Left lung (tissue), 10 donors: ENCODE data around the gene CAMTA1. TPM values are rescaled to one million over a fixed set of nuclear protein-coding genes. Genes with fewer than 3 reads are reported as not detected.

ENCODE experiments used
- ATAC-seq: fragments of 200-7000 bp; cut with Tn5 transposase; one replicate; pipeline ENCODE4 v1.9.1; 2020; ENCODE audit warnings: moderate library complexity
- DNase-seq, 4 donors: peaks; one replicate each; pipeline ENCODE4 v3.0.0-alpha.2; 2013 to 2020
- H3K27ac ChIP-seq, 2 donors: fragments of 200-600 bp; sonication (generic) in 1 of 2; one replicate each; pipeline versions ENCODE4 v1.5.0 to v1.8.0; 2020 to 2021
- H3K27me3 ChIP-seq, 2 donors: fragments of 200-600 bp; sonication (generic) in 1 of 2; one replicate each; pipeline versions ENCODE4 v1.5.0 to v1.8.0; 2020 to 2021
- H3K36me3 ChIP-seq, 2 donors: fragments of 200-600 bp; sonication (generic) in 1 of 2; one replicate each; pipeline versions ENCODE4 v1.5.0 to v1.8.0; 2020 to 2021
- H3K4me1 ChIP-seq, 2 donors: fragments of 200-600 bp; one replicate each; pipeline ENCODE4 v1.8.0; 2021
- H3K4me3 ChIP-seq, 2 donors: fragments of 200-600 bp; sonication (generic) in 1 of 2; one replicate each; pipeline versions ENCODE4 v1.5.0 to v1.8.0; 2020 to 2021; ENCODE audit warnings: mild to moderate bottlenecking in 1 of 2
- H3K9me3 ChIP-seq, 2 donors: fragments of 200-600 bp; sonication (generic) in 1 of 2; one replicate each; pipeline versions ENCODE4 v1.5.0 to v1.8.0; 2020 to 2021
- intact Hi-C, 2 donors: fragments of 100-400 bp; cut with DNase I; formaldehyde crosslinking; loops; one replicate each; pipeline versions ENCODE4 v1.11.2 to v1.14.2; 2022
- polyA plus RNA-seq, 6 donors: library from polyadenylated mRNA; unstranded; fragments of 120-200 nt; gene quantifications; one replicate each; pipeline ENCODE4 v1.2.1, GENCODE V29; 2013; ENCODE audit not compliant: insufficient read length in 6 of 6
- total RNA-seq, 2 donors: library from RNA; stranded (reverse); fragmentation: NEBNext Ultra II Directional; extraction: Animal tissue kit (Norgen Biotek cat#: 25700); gene quantifications; one replicate each; pipeline ENCODE4 v1.2.1, GENCODE V29; 2021
- TF ChIP-seq, protein P1 (sequence below), 2 donors: fragments of 200-600 bp; sonication (generic) in 1 of 2; IDR thresholded peaks; one replicate each; pipeline versions ENCODE4 v1.5.0 to v1.8.0; 2021; ENCODE audit warnings: antibody characterized with exemption in 2 of 2
- donor health status: DM: no; HTN: yes; CAD: no.
- donor health status: DM: no; HTN: no; CAD: no.

CAMTA1 gene
- total and polyA plus RNA-seq, 8 donors = 42.7 to 69.1 (median 49.4) TPM

GRCh38 chr1:6848816-6849215, 63.6 kb downstream of the CAMTA1 start:
- no peak for ATAC-seq

GRCh38 chr1:6850537-6850936, 65.3 kb downstream of the CAMTA1 start:
- H3K27me3 ChIP-seq = no peaks in the 10 kb centered on the region
- peaks cover 0 to 6% of the 10 kb centered on the region in 2 donors for H3K9me3 ChIP-seq
- no peaks in the 10 kb centered on the region for H3K4me1 ChIP-seq
- DNase-seq (no peak), ATAC-seq (no peak)
- H3K36me3 ChIP-seq = peaks cover 0 to 11% of the 10 kb centered on the region in 2 donors
- H3K4me3 ChIP-seq = no peak overlapping the region
- H3K27ac ChIP-seq = no peak overlapping the region
- TF ChIP-seq, protein P1, sequence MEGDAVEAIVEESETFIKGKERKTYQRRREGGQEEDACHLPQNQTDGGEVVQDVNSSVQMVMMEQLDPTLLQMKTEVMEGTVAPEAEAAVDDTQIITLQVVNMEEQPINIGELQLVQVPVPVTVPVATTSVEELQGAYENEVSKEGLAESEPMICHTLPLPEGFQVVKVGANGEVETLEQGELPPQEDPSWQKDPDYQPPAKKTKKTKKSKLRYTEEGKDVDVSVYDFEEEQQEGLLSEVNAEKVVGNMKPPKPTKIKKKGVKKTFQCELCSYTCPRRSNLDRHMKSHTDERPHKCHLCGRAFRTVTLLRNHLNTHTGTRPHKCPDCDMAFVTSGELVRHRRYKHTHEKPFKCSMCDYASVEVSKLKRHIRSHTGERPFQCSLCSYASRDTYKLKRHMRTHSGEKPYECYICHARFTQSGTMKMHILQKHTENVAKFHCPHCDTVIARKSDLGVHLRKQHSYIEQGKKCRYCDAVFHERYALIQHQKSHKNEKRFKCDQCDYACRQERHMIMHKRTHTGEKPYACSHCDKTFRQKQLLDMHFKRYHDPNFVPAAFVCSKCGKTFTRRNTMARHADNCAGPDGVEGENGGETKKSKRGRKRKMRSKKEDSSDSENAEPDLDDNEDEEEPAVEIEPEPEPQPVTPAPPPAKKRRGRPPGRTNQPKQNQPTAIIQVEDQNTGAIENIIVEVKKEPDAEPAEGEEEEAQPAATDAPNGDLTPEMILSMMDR (IDR thresholded peaks at IDR 0.05) = no peak
- intact Hi-C loops = no loop called here

More at GRCh38 chr1:6848816-6849215, 63.6 kb downstream of the CAMTA1 start:
- no peak for DNase-seq
- Histone ChIP-seq H3K4me1 (no peaks in the 10 kb centered on the region), H3K27me3 (no peaks in the 10 kb centered on the region), H3K27ac (no peak overlapping the region), H3K36me3 (peaks cover 0 to 8% of the 10 kb centered on the region in 2 donors), H3K4me3 (no peak overlapping the region), H3K9me3 (peaks cover 0 to 7% of the 10 kb centered on the region in 2 donors)
- TF ChIP-seq, protein P1 (IDR thresholded peaks at IDR 0.05) = no peak
- intact Hi-C loops = no loop called here

DNA sequence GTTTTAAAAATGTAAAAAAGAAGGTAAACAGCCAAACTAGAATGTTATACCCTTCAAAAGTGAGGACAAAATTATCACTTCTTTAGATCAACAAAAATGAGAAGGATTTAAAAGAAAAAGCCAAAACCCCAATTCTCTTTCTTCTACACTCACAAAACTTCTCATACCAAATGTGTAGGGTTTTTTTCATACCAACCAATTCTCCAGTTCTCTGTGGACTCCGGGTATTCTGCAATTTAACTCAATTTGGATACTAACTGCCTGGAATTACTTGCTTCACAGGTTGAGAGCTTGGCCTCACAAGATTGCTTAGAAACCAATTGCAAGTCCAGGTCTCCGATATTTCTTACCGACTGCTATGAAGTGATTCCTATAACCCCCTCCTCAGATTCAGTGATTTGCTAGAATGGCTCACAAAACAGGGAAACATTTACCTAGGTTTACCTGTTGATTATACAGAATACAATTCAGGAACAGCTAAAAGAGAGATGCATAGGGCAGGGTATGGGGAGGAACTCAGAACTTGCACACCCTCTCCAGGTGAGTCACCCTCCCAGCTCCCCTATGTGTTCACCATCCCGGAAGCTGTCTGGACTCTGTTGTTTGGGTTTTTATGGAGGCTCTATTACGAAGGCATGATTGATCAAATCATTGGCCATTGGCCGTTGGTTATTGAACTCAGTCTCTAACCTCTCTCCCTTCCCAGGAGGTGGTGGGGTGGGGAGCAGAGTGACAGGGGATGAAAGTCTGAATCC, 67.1 kb downstream of the CAMTA1 start:
- H3K36me3 ChIP-seq = peaks cover 0 to 14% of the 10 kb centered on the region in 2 donors
- H3K4me3 ChIP-seq = no peak overlapping the region
- no peaks in the 10 kb centered on the region for H3K9me3 ChIP-seq
- DNase-seq (no peak), ATAC-seq (no peak)
- no peaks in the 10 kb centered on the region for H3K4me1 ChIP-seq
- intact Hi-C loops = no loop called here
- TF ChIP-seq, protein P1 (IDR thresholded peaks at IDR 0.05) = no peak
- no peaks in the 10 kb centered on the region for H3K27me3 ChIP-seq
- H3K27ac ChIP-seq = no peak overlapping the region

- H3K27me3 ChIP-seq = no peaks in the 10 kb centered on the region
- TF ChIP-seq, protein P1 (IDR thresholded peaks at IDR 0.05) = no peak
- H3K4me3 ChIP-seq = no peak overlapping the region
- H3K4me1 ChIP-seq = no peaks in the 10 kb centered on the region
- peaks cover 0 to 14% of the 10 kb centered on the region in 2 donors for H3K36me3 ChIP-seq
- no peaks in the 10 kb centered on the region for H3K9me3 ChIP-seq
- intact Hi-C loops = no loop called here
- no peak overlapping the region for H3K27ac ChIP-seq
- ATAC-seq = no peak
- no peak for DNase-seq
These were observed 68.9 kb downstream of the CAMTA1 start for GRCh38 chr1:6854166-6854565.

DNA sequence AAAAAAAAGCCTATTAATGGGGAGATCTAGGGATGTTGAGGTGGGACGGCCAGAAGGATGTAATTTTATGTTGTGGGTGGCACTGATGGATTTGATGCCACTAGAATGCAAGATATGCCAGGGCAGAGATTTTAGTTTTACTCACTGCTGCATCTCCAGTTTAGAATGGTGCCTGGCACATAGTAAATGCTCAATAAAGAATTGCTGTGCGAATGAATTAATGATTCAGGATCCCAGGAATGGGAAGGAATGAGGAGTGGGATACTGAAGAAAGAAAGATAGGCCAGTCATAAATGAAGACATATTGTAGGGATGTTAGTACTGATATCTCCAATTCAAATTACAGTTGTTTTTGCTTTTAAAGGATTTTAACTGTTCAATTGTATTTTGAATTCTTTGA, 72.6 kb downstream of the CAMTA1 start:
- no peak for ATAC-seq
- no peak for DNase-seq
- TF ChIP-seq, protein P1 (IDR thresholded peaks at IDR 0.05) = no peak
- H3K9me3 ChIP-seq = no peaks in the 10 kb centered on the region
- H3K36me3 ChIP-seq = peaks cover 0 to 10% of the 10 kb centered on the region in 2 donors
- H3K4me1 ChIP-seq = peaks cover 0 to 4% of the 10 kb centered on the region in 2 donors
- intact Hi-C loops = no loop called here
- H3K27me3 ChIP-seq = no peaks in the 10 kb centered on the region
- H3K4me3 ChIP-seq = no peak overlapping the region
- H3K27ac ChIP-seq = no peak overlapping the region
